ENCODE data around the gene MAP3K5. TPM values are rescaled to one million over a fixed set of nuclear protein-coding genes. Genes with fewer than 3 reads are reported as not detected.

Gene MAP3K5
- 100 to 1,000 TPM in 8 of 9 donors, 10 to 100 TPM in 1; 74.6 to 306 (median 244) TPM for total RNA-seq
- polyA plus RNA-seq = 100 to 1,000 TPM in 1 of 3 donors, 10 to 100 TPM in 2; 41.9 to 124 (median 53.3) TPM
- long read RNA-seq, donor 1, full-length matches to known transcripts = 3 of 3 reads
- long read RNA-seq, donor 1, partial matches to known transcripts = 0 of 3 reads
- long read RNA-seq, donor 1, other reads (novel, unspliced or antisense) = 0 of 3 reads
- long read RNA-seq, donor 2, full-length matches to known transcripts = 1 of 1 reads
- long read RNA-seq, donor 2, partial matches to known transcripts = 0 of 1 reads
- long read RNA-seq, donor 2, other reads (novel, unspliced or antisense) = 0 of 1 reads
- long read RNA-seq, donor 3, full-length matches to known transcripts = 2 of 2 reads
- long read RNA-seq, donor 3, partial matches to known transcripts = 0 of 2 reads
- long read RNA-seq, donor 3, other reads (novel, unspliced or antisense) = 0 of 2 reads
- long read RNA-seq, donor 4, partial matches to known transcripts = 30 of 69 reads
- long read RNA-seq, donor 4, other reads (novel, unspliced or antisense) = 39 of 69 reads
- long read RNA-seq, donor 5, full-length matches to known transcripts = 204 of 351 reads
- long read RNA-seq, donor 5, partial matches to known transcripts = 65 of 351 reads
- long read RNA-seq, donor 5, other reads (novel, unspliced or antisense) = 82 of 351 reads
- long read RNA-seq, donor 6, partial matches to known transcripts = 18 of 33 reads
- long read RNA-seq, donor 6, other reads (novel, unspliced or antisense) = 15 of 33 reads
- long read RNA-seq, donor 7, full-length matches to known transcripts = 1 of 48 reads
- long read RNA-seq, donor 7, partial matches to known transcripts = 47 of 48 reads
- long read RNA-seq, donor 7, other reads (novel, unspliced or antisense) = 0 of 48 reads
- long read RNA-seq, donor 8, full-length matches to known transcripts = 1 of 1 reads
- long read RNA-seq, donor 8, partial matches to known transcripts = 0 of 1 reads
- long read RNA-seq, donor 8, other reads (novel, unspliced or antisense) = 0 of 1 reads
- long read RNA-seq, donor 9, full-length matches to known transcripts = 1 of 1 reads
- long read RNA-seq, donor 9, partial matches to known transcripts = 0 of 1 reads
- long read RNA-seq, donor 9, other reads (novel, unspliced or antisense) = 0 of 1 reads
- long read RNA-seq, donor 10, partial matches to known transcripts = 23 of 23 reads
- long read RNA-seq, donor 10, other reads (novel, unspliced or antisense) = 0 of 23 reads

- peaks cover 11 to 25% of the 10 kb centered on the region in 2 donors for H3K4me1 ChIP-seq (replicated peaks in 1 of 2)
- H3K36me3 ChIP-seq (replicated peaks in 1 of 2) = no peaks in the 10 kb centered on the region
- H3K4me3 ChIP-seq = peak within 1 kb of the TSS; percentile 74 to 96 (median 88)
- TF ChIP-seq CTCF (IDR thresholded peaks at IDR 0.05) (peak; percentile 53 to 92 (median 77)), POLR2A (IDR thresholded peaks at IDR 0.05) (peak in 1 of 2 donors; percentile 45)
- no peaks in the 10 kb centered on the region for H3K27me3 ChIP-seq
- H3K9me3 ChIP-seq (replicated peaks in 1 of 3) = no peaks in the 10 kb centered on the region
- 0 to 1% (median 0%) methylated on average over 23 to 89 of the region's 89 CpGs for WGBS, 4 donors
- intact Hi-C loops (cut with DNase I) = loop anchor here (2.0 kb wide), 1 partner anchor 148 kb away; no protein-coding TSS in a partner anchor
- peak within 1 kb of the TSS; percentile 92 to 97 (median 97) for H3K27ac ChIP-seq
- peak; percentile 93 to 97 (median 94) for DNase-seq
Observed at GRCh38 chr6:136792410-136793262, at the start of gene MAP3K5. TSS of gene MAP3K5 (minus strand) at chr6:136792477. CDS start at chr6:136792157, 320 bp downstream.

- Histone ChIP-seq H3K4me3 (no peak overlapping the region), H3K27me3 (no peaks in the 10 kb centered on the region), H3K36me3 (replicated peaks in 1 of 2) (no peaks in the 10 kb centered on the region), H3K27ac (no peak overlapping the region), H3K9me3 (replicated peaks in 1 of 3) (no peaks in the 10 kb centered on the region), H3K4me1 (replicated peaks in 1 of 2) (no peaks in the 10 kb centered on the region)
- 79 to 85% (median 82%) methylated on average over 4 of the region's 4 CpGs for WGBS, 4 donors
- DNase-seq = no peak
- TF ChIP-seq CTCF (IDR thresholded peaks at IDR 0.05) = no peak
- no peak for TF ChIP-seq POLR2A (IDR thresholded peaks at IDR 0.05)
- intact Hi-C loops (cut with DNase I) = no loop called here
Observed at GRCh38 chr6:136840276-136841001, 48.2 kb upstream of the MAP3K5 start.

- intact Hi-C loops (cut with DNase I) = no loop called here
- Histone ChIP-seq H3K4me1 (replicated peaks in 1 of 2) (peaks cover 0 to 4% of the 10 kb centered on the region in 2 donors), H3K9me3 (replicated peaks in 1 of 3) (peaks cover 0 to 9% (median 0%) of the 10 kb centered on the region in 3 donors), H3K27ac (no peak overlapping the region), H3K27me3 (no peaks in the 10 kb centered on the region), H3K4me3 (no peak overlapping the region), H3K36me3 (replicated peaks in 1 of 2) (no peaks in the 10 kb centered on the region)
- DNase-seq = no peak
- WGBS, 4 donors = 93 to 100% (median 98%) methylated on average over 1 of the region's 1 CpG
- TF ChIP-seq CTCF (IDR thresholded peaks at IDR 0.05) = no peak
- no peak for TF ChIP-seq POLR2A (IDR thresholded peaks at IDR 0.05)
Observed at GRCh38 chr6:136831873-136832562, 39.7 kb upstream of the MAP3K5 start.

Data from adrenal gland (tissue), 19 donors.